Adipocyte (in vitro differentiated cells): ENCODE results near the gene SDHAF1.

Experiments used
- DNase-seq: peaks from one replicate; pipeline ENCODE4 v3.0.0-alpha.2; 2015; ENCODE audit warnings: low read depth
- H3K27me3 ChIP-seq: replicated peaks from 2 replicates; pipeline ENCODE4 v1.7.0; 2013; ENCODE audit warnings: mild to moderate bottlenecking, low read length, moderate library complexity; ENCODE audit not compliant: control insufficient read depth, insufficient read depth
- H3K36me3 ChIP-seq: 2 replicates; pipeline ENCODE4 v1.7.0; 2013; ENCODE audit warnings: low read length, mild to moderate bottlenecking, moderate library complexity; ENCODE audit not compliant: control insufficient read depth, insufficient read depth, severe bottlenecking
- H3K4me1 ChIP-seq: 2 replicates; pipeline ENCODE4 v1.7.0; 2013; ENCODE audit warnings: mild to moderate bottlenecking, low read length, moderate library complexity; ENCODE audit not compliant: control insufficient read depth, insufficient read depth
- H3K4me3 ChIP-seq: 2 replicates; pipeline ENCODE4 v1.7.0; 2013; ENCODE audit warnings: mild to moderate bottlenecking, low read length, moderate library complexity
- H3K9ac ChIP-seq: 2 replicates; pipeline ENCODE4 v1.7.0; 2013; ENCODE audit warnings: mild to moderate bottlenecking, low read length, moderate library complexity
- H3K9me3 ChIP-seq: 2 replicates; pipeline ENCODE4 v1.7.0; 2013; ENCODE audit warnings: mild to moderate bottlenecking, low read length, moderate library complexity; ENCODE audit not compliant: control insufficient read depth

The SDHAF1 gene

GRCh38 chr19:36008336-36008978 lies 13.5 kb downstream of the SDHAF1 start, which contains the start of gene SYNE4:
Gene SYNE4 (minus strand): TSS chr19:36008813. CDS start chr19:36008681, 132 bp downstream.
- Histone ChIP-seq H3K36me3 (no peaks in the 10 kb centered on the region), H3K9ac (peak within 1 kb of the TSS; percentile 86), H3K27me3 (no peaks in the 10 kb centered on the region), H3K9me3 (no peaks in the 10 kb centered on the region), H3K4me1 (peaks cover 15% of the 10 kb centered on the region), H3K4me3 (peak within 1 kb of the TSS; percentile 76)
- DNase-seq: no peak

DNA sequence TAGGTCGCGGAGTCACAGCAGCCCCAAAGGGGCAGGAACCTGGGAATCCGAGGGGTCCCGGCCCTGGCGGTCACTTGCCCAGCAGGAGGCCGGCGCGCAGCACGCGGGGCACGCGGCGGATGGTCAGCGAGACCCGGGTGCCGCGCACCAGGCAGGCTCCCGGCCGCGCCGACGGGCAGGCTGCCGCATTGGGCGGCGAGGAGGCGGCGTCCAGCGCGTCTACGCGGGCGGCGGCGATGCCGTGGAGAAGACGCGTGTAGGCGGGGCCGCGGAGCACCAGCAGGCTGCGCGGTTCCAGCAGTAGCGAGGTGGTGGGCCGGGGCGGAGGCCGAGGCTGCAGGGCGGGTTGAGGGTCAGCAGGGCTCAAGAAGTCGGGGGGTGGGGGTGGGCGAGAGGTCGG lies 14.2 kb downstream of the SDHAF1 start:
- DNase-seq: peak; percentile 83
- Histone ChIP-seq H3K27me3 (no peaks in the 10 kb centered on the region), H3K4me3 (peak overlapping the region; percentile 76)

GRCh38 chr19:36009633-36010379 lies 14.8 kb downstream of the SDHAF1 start:
- DNase-seq: no peak
- Histone ChIP-seq H3K36me3 (no peaks in the 10 kb centered on the region), H3K4me3 (peak overlapping the region; percentile 76)

More for the DNA sequence above, 14.2 kb downstream of the SDHAF1 start:
- peak overlapping the region; percentile 86 for H3K9ac ChIP-seq
- no peaks in the 10 kb centered on the region for H3K36me3 ChIP-seq
- peaks cover 17% of the 10 kb centered on the region for H3K4me1 ChIP-seq
- no peaks in the 10 kb centered on the region for H3K9me3 ChIP-seq

DNA sequence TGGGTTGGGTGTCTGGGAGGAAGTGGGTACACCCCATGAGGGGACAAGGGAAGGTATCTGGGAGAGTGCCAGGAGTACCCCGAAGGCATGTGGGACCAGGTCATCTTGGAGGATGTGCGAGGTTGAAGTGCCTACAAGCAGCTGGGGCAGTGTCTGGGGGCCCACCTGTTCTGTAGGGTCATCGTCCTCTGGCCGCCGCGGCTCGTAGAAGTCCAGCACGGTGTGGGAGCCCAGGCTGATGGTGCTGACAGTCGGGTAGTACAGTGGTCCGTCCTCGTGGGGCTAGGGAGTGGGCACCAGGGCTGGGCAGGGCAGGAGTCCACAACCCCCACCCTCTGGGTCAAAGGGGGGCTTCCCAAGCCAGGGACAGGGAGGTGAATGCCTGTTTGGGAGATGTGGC lies 15.4 kb downstream of the SDHAF1 start:
- H3K9me3 ChIP-seq: no peaks in the 10 kb centered on the region
- H3K4me3 ChIP-seq: no peak overlapping the region
- no peak overlapping the region for H3K9ac ChIP-seq
- DNase-seq: no peak
- peaks cover 2% of the 10 kb centered on the region for H3K36me3 ChIP-seq
- H3K27me3 ChIP-seq: no peaks in the 10 kb centered on the region
- peaks cover 17% of the 10 kb centered on the region for H3K4me1 ChIP-seq

More at GRCh38 chr19:36009633-36010379, 14.8 kb downstream of the SDHAF1 start:
- Histone ChIP-seq H3K9me3 (no peaks in the 10 kb centered on the region), H3K4me1 (peaks cover 17% of the 10 kb centered on the region), H3K9ac (peak overlapping the region; percentile 86), H3K27me3 (no peaks in the 10 kb centered on the region)

GRCh38 chr19:36013280-36014011 lies 18.5 kb downstream of the SDHAF1 start:
- Histone ChIP-seq H3K36me3 (peaks cover 31% of the 10 kb centered on the region), H3K9ac (peak overlapping the region; percentile 90), H3K4me3 (peak overlapping the region; percentile 90), H3K9me3 (no peaks in the 10 kb centered on the region), H3K27me3 (no peaks in the 10 kb centered on the region), H3K4me1 (peaks cover 17% of the 10 kb centered on the region)
- DNase-seq: peak; percentile 4

DNA sequence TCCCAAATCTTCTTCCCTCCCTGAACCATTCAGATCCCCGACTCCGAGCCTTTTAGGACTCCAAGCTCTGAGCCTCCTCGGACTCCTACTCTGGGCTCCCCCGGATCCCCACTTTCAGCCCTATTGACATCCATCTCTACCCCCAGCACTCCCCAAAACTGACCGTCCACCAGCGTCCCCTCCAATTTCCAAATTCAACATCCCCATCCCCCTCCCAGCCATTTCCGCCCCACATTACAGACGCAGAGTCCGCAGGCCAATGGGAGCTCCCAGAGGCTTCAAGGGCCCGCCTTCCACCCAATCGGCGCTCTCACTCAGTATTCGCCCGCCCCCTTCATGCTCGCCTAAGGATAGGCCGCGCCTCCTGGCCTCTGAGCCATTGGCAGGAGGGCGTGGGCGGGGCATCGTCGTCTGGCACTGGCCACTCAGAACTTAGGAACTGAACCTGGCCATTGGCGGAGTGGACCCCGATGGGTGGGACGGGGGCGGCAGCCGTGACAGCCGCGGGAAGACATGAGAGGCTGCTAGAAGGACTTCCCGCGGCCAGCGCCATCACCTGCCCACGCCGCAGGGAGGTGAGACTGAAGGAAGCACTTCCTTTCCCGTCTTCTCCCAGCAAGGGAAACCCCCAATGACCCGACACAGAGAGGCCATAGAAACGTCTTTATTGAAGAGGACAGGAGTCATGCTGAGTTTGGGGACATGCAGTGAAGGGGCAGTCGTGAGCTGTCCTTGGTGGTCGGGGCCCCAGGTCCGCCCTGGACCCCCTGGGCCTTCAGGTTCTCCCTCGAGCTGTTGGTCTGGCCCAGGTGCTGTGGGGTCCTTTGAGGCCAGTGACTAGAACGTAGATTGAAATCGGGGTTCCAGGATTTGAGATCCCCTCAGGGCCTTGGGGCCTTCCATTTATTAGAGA lies 19.3 kb downstream of the SDHAF1 start, which contains the start of gene ALKBH6:
Gene ALKBH6, minus strand, starts transcription at position 202 of the 913 bp plus-strand sequence. CDS start 816 bp downstream, outside the sequence.
- Histone ChIP-seq H3K27me3 (no peaks in the 10 kb centered on the region), H3K4me3 (peak within 1 kb of the TSS; percentile 90), H3K9me3 (no peaks in the 10 kb centered on the region), H3K4me1 (peaks cover 13% of the 10 kb centered on the region), H3K36me3 (peaks cover 39% of the 10 kb centered on the region), H3K9ac (peak within 1 kb of the TSS; percentile 90)
- peak; percentile 100 for DNase-seq

DNA sequence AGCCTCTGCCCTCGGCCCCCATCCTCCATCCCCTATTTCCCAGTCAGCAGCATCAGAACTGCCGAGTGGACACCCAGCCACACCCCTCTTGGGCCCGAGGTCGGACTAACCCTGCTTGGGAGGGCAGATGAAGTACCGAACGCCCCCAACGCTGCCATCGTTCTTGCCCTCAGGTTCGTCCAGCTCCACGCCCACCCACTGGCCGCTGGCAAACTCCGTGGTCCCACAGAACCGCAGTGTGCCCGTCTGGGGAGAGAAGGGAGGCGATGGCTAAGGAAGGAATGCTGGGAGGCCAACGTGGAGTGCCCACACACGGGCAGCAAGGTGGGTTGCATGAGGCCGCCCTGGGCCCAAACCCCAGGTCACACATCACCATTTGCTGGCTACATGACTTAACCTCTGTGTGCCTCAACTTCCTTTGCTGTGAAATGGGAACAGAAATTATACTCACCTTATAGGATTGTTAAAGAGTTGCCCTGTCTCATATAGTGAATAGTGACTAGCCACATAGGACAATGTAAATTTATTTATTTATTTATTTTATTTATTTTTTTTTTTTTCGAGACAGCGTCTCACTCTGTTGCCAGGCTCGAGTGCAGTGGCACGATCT lies 24.2 kb downstream of the SDHAF1 start:
- H3K4me1 ChIP-seq: no peaks in the 10 kb centered on the region
- no peak overlapping the region for H3K4me3 ChIP-seq
- no peak overlapping the region for H3K9ac ChIP-seq
- no peak for DNase-seq
- H3K9me3 ChIP-seq: no peaks in the 10 kb centered on the region
- H3K27me3 ChIP-seq: no peaks in the 10 kb centered on the region
- peaks cover 74% of the 10 kb centered on the region for H3K36me3 ChIP-seq

- Histone ChIP-seq H3K4me3 (no peak overlapping the region), H3K4me1 (no peaks in the 10 kb centered on the region), H3K36me3 (peaks cover 79% of the 10 kb centered on the region), H3K9me3 (no peaks in the 10 kb centered on the region), H3K9ac (no peak overlapping the region), H3K27me3 (no peaks in the 10 kb centered on the region)
- no peak for DNase-seq
Measured at GRCh38 chr19:36023432-36023831, 28.4 kb downstream of the SDHAF1 start.

GRCh38 chr19:36025541-36025940 lies 30.6 kb downstream of the SDHAF1 start:
- Histone ChIP-seq H3K4me3 (no peak overlapping the region), H3K36me3 (peaks cover 65% of the 10 kb centered on the region), H3K9me3 (no peaks in the 10 kb centered on the region), H3K4me1 (peaks cover 10% of the 10 kb centered on the region), H3K27me3 (no peaks in the 10 kb centered on the region), H3K9ac (no peak overlapping the region)
- DNase-seq: no peak
